ENCODE data around the gene CLDN7.

The CLDN7 gene, protein sequence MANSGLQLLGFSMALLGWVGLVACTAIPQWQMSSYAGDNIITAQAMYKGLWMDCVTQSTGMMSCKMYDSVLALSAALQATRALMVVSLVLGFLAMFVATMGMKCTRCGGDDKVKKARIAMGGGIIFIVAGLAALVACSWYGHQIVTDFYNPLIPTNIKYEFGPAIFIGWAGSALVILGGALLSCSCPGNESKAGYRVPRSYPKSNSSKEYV

DNA sequence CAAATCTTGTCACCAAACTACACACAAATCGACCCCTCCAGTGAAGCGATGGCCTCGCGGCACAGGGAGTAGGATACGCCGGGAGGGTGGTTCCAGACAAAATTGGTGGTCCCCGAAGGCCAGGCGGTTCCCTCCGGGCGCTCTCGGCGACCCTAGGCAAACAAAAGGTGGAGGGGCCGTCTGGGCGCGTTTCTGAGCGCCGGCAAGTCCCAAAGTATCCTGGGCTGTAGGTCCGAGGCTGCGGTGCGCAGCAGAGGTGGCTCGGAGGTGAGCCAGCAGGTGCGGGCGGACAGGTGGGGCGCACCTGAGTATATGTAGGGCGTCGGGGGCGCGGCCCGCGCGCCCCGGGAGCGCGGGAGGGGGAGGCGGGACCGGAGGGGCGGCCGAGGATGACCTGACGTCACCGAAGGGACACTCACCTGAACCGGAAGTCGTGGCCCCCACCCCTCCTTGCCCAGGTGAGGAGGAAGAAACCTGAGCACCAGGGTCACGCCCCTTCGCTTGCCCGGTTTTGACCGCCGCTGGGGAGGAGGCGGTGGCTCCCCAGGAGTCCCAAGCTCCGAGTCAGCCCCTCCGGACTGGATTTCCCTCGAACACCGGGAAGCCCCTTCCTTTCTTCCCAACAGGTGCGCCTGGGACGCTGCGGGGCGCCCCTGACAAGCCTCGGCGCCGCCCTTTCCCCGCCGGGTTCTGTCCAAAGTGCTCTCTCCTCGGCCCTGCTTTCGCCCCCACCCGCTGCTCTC, at the start of gene CLDN7:
Gene CLDN7 (minus strand): TSS at position 287 of the 743 bp plus-strand sequence. CDS start 435 bp downstream, outside the sequence.
- no peak for DNase-seq (ENCODE audit: low read depth)

DNA sequence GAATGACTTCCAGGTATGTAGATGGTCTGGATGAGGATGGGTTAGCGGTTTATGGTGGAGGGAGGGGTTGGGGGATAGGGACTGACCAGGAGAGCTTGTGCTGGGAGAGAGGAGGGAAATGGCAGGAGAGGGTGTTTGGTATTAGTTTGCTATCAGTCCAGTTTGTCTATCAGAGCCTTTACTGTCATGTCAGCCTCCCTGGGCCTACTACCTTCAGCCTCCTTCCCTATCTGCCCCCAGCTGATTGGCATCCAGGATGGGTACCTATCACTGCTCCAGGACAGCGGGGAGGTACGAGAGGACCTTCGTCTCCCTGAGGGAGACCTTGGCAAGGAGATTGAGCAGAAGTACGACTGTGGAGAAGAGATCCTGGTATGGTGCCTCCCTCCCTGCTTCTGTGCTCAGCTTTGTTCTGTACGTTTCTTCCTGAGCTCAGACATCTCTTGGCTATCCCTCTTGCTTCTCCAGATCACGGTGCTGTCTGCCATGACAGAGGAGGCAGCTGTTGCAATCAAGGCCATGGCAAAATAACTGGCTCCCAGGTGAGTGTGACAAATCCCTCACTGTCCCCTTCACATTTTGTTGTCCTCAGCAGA, 48.9 kb upstream of the CLDN7 start:
- no peak for DNase-seq (ENCODE audit: low read depth)

DNA sequence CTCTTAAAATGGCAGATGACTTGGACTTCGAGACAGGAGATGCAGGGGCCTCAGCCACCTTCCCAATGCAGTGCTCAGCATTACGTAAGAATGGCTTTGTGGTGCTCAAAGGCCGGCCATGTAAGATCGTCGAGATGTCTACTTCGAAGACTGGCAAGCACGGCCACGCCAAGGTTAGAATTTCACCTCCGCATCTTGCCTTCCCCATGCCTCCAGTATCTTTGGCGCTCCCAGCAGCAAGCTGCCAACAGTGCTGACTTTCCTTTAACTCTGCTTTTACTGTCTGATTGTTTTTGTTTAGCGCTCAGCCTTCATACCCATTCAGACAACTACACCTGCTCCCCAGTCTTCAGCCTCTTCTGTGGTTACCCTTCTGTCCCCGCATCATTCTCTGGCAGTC, 47.4 kb upstream of the CLDN7 start:
- no peak for DNase-seq (ENCODE audit: low read depth)

DNA sequence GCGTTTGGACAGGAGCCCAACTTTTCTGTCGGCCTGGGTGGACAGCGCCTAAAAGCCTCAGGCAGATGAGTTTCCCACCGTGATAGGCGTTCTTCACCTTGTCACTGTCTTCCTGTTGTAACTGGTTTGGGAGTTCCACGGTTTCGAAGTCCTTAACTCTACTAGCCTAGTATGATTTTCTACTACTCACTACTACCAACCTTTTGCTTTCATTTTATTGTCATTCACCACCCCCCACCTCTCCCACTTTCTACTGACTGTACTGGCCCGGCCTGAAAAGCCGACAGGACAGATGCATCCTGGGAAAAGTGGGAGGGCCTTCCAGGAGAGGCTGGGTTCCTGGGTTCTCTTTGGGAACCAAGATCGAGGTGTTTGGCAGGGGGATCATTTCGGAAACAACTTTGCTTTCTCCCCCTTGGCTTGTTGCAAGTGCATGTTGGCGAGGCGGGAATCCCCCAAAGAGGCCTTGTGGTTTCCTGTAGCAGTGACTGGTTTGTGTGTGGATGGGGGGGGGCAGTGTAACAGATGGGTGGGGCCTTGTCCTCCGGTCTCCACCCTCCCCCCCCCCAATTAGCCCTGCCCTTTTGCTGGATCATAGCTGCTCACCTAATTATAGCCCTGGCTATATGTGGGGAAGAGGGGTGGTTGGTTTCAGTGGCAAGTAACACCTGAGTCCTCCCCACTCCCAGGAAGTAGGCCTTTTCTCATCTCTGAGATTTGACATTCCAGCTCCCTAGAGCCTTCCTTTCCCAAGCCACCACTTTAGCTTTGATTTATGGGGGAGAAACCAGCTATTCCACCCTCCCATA, 46.6 kb upstream of the CLDN7 start:
- DNase-seq (ENCODE audit: low read depth): peak; percentile 69

DNA sequence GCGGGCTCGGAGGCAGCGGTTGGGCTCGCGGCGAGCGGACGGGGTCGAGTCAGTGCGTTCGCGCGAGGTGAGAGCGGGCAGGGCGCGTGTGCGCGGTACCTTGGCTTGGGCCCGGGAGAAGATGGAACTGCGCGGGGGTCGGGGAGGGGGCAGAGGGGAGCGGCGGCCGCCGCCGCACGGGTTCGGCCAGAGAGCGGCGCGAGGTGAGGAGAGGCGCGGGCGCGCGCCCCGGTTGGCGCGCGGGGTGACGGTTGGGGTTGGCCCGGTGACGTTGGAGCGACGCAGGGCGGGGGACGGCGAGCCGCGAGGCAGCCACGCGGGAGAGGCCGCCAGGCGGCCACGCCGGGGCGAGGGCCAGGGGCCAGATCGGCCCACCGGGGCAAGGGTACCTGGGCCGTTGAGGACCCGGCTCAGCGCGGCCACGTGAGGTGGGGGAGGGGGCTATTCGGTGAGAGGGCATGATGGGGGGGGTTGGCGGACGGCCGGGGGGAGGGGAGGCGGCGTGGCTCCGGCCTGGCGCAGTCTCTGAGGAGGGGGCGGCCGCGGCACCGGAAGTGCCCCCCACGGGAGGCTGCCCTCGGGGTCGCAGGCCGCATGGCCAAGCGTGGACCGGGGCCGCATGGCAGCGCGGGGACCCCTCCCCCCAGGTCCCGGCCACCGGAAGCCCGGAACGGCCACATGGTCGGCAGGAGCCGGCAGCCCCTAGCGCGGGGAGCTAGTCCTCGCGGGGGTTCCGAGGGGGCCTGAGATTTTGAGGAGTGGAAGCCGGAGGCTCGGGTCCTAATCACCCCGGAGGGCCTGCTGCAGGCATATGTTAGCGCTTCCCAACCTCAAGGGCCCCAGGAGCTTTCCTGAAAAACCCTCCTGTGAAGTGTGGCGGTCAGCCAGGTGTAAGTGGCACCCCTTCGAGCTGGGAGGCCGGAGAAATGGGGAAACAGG, 45.7 kb upstream of the CLDN7 start:
- no peak for DNase-seq (ENCODE audit: low read depth)

DNA sequence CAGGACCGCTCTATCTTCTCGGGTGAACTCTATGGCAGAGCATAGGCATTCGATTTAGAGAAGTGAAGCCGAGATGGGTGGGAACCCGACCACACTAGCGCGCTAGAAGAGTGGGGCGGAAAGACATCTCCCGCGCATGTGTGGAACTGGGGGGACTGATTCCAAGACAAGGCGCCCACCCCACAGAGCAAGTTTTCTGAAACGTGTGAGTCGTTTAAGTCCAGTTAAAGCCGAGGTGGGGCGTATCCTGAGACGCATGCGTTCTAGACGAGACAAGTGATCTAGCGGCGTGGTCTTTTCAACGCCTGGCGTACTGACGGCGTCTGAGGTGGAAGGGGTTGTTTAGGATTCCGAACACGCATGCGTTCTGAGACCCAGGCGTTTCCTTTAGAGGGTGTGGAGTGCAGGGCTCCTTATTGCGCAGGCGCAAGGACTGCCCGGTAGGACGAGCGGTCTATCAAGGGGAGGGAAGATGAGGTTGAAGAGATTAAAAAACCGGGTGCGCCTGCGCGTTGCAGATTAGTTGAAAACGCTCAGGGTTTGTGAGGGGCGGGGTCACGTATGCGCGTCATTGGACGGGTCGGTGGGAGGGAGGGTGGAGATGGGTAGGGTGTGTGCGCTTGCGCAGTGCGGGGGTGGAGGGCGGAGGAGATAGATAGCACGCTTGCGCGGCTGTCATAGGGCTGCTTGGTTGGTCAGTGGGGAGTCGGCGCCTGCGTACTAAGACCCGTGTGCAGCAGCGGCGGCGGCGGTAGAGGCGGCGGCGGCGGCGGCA, 44.8 kb upstream of the CLDN7 start, which contains the start of gene EIF5A:
Gene EIF5A (plus strand): TSS at position 718 of the 775 bp plus-strand sequence. CDS start 2,008 bp downstream, outside the sequence.
- DNase-seq (ENCODE audit: low read depth): peak; percentile 100

DNA sequence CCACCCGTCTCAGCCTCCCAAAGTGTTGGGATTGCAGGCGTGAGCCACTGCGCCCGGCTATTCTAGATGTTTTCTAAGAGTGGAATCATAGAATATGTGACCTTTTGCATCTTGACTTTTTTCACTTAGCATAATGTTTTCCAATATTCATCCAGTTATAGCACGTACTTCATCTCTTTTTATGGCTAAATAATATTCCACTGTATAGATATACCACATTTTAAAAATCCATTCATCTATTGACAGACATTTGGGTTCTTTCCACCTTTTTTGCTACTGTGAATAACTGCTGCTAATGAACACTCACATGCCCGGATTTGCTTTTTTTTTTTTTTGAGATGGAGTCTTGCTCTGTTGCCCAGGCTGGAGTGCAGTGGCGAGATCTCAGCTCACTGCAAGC, 41.9 kb upstream of the CLDN7 start:
- DNase-seq (ENCODE audit: low read depth): no peak

DNA sequence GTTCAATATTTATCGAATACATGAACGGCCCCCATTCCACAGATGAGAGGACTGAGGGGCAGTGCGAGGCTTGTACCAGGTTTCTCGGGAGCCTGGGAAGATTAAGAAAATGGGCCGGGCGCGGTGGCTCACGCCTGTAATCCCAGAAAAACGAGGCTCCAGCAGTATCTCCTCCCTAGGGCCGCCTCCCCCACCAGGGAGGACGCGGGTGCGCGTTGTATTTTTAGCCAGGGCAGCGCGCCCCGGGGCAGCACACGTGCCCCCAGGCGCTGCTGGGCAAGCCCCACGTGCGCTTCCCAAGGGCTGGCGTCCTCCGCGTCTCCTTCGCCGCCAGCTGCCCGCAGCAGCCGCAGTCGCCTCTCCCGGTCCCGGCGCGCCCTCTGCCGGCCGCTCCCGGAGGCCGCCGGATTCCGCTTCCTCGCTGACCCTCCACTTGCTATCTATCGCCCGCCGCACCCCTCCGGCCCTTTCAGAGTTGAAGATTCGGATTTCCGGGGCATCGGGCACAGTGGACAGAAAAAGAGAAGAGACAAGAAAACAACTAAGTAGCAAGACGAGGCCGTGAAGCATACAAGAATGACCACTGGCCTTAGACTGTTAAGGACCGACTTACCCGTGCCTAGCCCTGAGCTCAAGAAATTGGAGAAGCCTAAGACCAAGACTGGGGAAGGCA, 34.0 kb upstream of the CLDN7 start:
- peak; percentile 26 for DNase-seq (ENCODE audit: low read depth)

DNA sequence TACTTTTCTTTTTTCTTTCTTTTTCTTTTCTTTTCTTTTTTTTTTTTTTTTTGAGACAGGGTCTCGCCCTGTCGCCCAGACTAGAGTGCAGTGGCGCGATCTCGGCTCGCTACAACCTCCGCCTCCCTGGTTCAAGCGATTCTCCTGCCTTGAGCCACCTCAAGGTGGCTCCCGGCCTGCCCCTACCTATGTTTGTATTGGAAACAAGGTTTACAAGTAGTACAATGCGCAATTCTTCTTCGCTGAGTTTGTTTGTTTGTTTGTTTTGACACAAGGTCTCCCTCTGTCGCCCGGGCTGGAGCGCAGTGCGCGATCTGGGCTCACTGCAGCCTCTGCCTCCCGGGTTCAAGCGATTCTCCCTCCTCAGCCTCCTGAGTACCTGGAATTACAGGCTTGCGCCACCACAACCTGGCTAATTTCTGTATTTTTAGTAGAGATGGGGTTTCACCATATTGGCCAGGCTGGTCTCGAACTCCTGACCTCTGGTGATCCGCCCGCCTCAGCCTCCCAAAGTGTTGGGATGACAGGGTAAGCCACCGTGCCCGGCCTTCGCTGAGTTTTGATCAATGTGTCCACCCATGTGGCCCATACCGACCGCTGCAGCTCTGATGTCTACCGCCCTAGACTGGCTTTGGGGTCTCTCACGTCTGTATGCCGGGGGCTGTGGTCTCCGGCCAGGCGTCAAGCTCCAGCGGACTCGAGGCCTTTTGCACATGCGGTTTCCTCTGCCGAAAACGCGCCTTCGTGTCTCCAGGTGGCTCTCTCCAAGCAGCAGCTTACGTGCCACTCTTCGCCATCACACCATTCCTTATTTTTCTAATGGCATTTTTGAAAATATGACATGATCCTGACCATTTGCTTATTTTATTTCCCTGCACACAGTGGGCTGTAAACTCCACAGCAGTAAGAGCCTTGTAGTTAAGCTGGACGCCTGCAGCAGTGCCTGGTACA, 33.2 kb upstream of the CLDN7 start:
- DNase-seq (ENCODE audit: low read depth): no peak

DNA sequence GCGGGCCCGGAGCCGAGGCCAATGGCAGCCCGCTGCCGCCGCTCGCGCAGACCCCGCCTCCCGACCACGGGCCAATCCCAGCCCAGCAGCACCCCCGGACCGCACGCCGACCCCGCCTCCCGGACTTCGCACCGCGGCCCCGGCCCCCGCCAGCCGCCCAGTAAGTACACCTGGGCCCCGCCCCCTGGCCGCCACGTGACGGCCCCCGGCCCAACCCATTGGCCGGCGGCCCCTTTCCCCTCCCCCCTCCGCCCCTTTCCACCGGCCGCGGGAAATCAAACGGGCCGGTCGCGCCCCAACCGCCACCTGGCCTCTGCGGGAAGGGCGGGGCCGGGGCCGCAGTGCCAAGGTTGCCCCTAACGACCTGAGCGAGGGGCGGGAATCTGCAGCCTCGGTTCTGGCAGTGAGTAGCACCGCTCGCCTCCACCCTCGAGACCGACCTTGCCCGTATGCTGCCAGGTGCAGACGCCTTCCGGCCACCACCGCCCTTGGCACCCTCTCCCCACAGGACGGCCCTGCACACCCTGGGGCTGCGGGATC, 32.4 kb upstream of the CLDN7 start, which contains the start of gene YBX2:
Gene YBX2 (minus strand): TSS at position 26 of the 540 bp plus-strand sequence. CDS start 139 bp downstream, outside the sequence.
- DNase-seq (ENCODE audit: low read depth): peak; percentile 45

DNA sequence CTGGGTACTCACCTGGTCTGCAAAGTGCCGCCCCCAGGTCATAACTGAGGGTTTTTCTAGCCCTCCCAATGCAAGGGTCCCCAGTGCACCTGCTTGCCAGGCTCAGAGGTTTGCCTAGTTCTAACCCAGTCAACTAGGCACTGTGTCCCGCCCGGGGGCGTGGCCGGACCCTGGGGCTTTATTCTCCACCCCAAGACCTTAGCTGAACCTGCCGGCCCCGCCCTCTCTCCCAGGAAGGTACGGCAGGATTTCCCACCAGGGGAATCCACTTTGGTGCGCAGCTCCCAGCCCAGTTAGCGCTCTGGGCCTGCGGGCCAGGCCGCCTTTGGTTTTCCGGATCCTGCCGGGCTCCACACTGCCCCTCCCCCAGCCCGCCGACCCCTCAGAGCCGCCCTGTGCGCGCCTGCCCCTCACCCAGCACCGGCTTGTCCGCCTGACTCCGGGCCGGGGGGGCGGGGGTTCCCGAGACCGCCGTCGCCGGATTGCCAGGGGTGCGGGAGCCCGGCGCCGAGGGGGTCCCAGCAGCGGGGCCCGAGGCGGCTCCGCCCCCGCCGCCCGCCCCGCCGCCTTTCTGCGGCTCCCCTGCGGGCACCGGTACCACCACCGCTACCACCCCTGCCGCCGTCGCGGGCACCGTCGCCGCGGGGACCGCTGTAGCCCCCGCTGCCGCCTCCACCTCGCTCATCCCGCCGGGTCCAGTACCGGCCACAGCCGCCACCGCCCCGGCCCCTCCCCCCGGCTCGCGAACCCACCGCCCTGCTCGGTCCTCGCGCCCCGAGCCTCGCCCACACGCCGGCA, 31.7 kb upstream of the CLDN7 start:
- no peak for DNase-seq (ENCODE audit: low read depth)

DNA sequence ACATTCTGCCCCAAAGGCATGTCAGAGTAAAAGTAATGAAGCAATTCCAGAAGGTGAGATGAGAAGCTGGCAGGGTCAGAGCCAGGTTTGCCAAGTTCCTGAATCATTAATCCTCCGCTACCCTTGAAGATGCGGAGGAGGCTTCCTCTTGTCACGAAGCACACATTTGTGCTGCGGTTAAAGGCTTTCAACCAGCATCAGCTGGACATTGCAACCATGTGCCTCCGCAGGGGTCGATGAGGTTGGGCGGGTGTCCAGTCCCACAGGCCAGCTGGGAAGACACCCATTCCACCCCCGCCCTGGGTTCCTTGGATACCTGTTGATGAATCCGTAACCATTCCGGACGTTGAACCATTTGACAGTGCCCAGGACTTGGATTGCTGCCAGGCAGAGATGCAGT, 30.9 kb upstream of the CLDN7 start:
- DNase-seq (ENCODE audit: low read depth): no peak

DNA sequence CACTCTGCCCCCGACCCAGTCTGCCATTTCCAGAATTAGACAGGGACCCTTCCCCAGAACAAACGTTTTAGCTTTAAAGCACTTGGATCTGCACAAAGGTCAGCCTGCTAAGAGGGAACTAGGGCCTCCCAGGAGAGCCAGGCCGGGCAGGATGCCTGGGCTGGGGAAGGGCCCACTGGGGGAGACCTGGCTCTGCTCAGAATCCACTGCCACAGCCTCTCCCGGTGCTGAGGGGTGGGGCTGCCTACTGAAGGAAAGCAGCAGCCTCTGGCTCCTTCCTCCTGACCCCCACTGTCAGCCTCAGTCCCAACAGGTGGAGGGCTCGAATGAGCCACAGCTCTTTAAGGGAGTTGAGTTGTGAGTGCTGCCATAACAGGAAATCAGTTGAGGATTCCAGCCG, 30.5 kb upstream of the CLDN7 start:
- no peak for DNase-seq (ENCODE audit: low read depth)

DNA sequence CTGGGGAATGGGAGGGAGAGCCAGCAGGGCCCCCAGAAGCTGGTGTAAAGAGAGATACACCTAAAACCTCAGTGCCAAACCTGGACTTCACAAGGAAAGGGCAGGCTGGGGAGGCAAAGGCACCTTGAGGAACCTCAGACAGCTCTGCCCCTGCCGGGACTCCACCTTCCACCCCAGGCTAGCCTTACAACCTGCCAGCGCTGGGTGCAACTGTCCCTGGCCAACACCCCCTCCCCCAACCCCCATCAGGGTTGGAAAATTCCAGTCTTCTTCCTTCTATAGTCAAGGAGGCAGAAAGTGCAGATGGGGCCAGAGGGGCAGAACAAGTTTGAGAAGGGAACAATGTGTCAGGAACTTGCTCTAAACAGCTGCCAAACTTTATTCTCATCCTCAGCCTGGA, 29.9 kb upstream of the CLDN7 start:
- no peak for DNase-seq (ENCODE audit: low read depth)

DNA sequence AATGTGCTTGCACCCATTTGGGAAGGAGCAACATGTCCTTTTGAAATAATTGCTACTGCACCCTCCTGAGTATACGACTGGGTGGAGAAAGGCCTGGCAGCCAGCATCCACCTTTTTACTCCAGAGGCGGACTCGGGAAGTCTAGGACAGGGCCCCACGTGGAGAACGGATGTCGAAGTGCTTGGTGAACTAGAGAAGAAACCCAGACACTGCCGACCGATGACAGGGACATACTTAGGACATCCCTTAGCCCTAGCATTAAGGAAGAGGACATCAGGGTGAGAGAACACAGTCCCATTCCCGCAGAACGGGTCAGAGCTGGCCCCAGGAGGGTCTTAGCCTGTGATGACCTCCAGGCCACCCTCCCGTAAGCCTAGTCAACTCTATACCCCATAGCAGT, 28.4 kb upstream of the CLDN7 start:
- DNase-seq (ENCODE audit: low read depth): no peak

DNA sequence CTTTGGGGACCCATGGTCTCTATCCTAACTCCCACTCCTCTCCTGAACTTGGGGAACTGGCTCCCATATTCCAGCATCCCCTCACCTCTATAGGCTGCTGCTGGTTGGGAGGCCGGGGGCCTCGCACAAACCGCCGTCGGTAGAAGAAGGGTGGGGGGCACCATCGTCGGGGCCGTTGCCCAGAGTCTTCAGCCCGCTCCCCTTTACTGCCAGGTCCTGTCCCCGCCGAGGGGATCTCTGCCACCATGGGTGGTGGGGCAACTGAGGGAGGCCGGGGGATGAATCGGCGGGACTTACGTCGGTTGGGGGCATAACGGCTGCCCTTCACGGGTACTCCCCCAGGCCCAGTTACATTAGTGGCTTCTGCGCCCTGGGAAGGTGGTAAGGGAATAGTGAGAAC, 27.9 kb upstream of the CLDN7 start:
- no peak for DNase-seq (ENCODE audit: low read depth)

DNA sequence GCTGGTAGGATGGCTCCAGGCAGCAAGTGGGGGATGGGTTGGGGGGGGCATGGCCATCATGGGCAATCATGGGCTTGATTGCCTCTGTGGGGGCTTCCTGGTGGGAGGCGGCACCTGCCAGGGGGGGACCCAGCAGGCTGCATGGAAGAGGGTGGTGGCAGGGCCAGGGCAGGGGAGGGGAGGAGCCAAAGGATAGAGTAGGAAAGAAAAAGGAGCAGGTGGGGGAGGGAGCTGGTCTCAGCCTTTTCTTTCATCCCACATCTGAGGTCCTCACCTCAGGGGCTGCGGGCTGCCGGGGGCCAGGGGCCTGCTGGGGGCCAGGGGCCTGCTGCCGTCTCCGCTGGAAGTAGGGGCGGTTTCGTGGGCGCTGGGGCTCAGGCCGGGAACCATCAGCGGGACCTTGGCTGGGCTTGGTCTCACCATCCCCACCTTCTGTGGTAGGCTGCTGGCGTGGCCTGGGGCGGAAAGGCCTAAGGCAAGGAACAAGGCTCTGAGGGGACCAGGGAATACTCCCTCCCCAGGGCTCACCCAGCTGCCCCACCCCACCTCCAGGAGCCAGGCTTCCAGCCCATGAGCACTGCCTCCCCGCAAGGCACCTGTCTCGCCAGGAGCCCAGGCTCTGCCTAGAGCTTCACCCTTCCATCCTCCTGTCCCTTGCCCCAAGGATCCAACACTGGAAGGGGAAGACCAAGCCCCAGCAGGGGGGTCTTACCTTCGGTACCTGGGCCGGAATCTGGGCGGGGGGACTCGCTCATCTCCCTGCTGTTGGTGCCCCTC, 27.2 kb upstream of the CLDN7 start:
- DNase-seq (ENCODE audit: low read depth): no peak

All from stimulated activated CD8-positive, alpha-beta memory T cell treated with anti-CD3 and anti-CD28 coated beads, Interleukin-15, amount 100 ng/mL, for 1 hour (primary cell).